HG02973 (cell line): Measurements from ENCODE around the gene PCNX3.

Source experiments
- ATAC-seq: cut with Tn5 transposase; IDR thresholded peaks from one replicate; pipeline ENCODE4 v1.9.1; 2021; ENCODE audit warnings: moderate library complexity; ENCODE audit not compliant: unreplicated experiment

PCNX3 gene

DNA sequence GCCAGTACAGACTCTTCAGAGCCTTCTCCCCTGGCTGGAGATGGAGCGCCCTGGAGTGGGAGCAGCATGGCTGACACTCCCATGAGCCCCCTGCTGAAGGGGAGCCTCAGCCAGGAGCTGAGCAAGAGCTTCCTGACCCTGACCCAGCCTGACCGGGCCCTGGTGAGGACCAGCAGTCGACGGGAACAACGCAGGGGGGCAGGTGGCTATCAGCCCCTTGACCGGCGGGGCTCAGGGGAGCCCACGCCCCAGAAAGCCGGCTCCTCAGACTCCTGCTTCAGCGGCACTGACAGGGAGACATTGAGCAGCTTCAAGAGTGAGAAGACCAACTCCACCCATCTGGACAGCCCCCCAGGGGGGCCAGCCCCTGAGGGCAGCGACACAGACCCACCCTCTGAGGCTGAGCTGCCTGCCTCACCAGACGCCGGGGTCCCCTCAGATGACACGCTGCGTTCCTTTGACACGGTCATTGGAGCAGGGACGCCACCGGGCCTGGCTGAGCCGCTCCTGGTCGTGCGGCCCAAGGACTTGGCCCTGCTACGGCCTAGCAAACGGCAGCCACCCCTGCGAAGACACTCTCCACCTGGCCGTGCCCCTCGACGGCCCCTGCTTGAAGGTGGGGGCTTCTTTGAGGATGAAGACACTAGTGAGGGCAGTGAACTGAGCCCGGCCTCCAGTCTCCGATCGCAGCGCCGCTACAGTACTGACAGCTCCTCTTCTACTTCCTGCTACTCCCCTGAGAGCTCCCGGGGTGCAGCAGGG is 2.6 kb downstream of the PCNX3 start:
- no peak for ATAC-seq

DNA sequence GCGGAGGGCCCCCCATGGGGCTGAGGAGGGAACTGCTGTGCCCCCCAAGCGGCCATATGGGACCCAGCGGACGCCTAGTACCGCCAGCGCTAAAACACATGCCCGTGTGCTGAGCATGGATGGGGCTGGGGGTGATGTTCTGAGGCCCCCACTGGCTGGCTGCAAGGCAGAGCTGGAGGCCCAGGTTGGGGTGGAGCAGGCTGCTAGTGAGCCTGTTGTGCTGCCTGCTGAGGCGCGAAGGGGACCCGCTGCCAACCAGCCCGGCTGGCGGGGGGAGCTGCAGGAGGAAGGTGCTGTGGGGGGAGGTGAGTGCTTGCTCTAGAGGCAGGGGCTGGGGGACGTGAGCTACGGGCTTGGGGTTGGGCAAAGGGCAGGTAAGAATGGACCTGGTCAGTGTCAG is 3.2 kb downstream of the PCNX3 start:
- ATAC-seq, result no peak

DNA sequence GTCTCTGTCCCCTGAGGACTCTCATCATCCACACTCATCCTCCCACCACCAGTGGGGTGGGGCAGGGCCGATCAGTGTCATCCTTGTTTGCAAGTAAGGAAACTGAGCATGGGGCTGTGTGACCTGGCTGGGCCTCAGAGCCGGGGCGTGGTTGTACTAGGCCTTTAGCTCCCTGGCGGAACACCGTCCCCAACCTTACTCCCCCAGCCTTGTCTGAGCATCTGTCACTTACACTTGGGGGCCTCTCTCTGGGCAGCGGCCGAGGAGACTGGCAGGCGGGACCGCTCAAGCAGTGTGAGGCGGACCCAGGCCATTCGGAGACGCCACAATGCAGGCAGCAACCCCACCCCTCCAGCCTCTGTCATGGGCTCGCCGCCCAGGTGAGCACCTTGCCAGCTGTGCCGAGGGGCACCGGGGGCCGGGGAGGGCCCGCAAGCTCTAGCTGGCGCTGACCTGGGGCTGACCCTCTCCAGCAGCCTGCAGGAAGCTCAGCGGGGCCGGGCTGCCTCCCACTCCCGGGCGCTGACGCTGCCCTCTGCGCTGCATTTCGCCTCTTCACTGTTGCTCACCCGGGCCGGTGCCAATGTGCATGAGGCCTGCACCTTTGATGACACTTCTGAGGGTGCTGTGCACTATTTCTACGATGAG is 3.8 kb downstream of the PCNX3 start:
- no peak for ATAC-seq

DNA sequence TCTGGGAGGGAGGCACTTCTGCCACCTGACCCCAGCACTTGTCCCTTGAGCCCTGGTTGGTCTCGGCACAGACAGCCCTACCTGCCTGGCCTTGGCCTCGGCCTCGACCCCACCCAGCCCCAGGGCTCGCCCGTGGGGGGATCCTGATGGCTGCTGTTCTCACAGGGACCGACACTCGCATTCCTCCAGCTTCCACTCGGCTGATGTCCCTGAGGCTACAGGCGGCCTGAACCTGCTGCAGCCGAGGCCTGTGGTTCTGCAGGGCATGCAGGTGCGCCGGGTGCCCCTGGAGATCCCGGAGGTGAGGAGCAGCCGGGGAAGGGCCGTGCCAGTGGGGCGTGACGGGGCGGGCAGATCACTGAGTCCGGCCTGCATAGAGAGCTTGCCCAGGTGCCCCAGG is 5.1 kb downstream of the PCNX3 start:
- ATAC-seq, result no peak

DNA sequence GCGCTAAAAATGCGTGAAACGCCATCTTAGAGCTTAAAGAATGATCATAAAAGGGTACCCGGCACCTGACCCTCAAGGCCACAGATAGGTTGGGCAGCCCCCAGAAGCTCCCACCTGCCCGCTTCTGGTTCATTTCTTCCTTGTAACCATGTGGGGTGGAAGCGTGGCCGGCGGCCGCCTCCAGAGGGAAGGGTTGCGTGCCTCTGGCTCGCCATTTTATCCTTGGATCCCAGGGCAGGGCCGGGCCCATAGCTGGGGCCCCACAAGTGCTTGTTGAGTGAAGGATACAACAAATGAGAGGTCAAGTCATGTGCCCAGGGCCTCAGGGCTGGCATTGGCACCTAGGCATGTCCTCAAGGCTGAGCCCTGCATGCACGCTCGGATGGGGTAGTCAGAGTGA is 5.9 kb downstream of the PCNX3 start:
- ATAC-seq, result no peak

DNA sequence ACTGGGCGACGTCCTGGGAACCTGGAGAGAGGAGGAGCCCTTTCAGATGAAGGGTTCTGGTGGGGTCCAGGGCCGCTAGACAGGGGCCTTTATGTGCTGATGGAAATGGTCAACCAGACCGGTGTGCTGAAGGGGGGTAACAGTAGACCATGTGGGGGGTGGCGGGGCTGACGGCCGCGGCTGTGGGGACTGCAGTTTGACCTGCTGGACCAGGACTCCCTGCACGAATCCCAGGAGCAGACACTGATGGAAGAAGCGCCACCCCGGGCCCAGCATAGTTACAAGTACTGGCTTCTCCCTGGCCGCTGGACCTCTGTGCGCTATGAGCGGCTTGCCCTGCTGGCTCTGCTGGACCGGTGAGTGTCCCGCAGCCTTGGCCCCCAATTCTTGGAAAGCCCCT is 6.4 kb downstream of the PCNX3 start:
- ATAC-seq, result no peak

DNA sequence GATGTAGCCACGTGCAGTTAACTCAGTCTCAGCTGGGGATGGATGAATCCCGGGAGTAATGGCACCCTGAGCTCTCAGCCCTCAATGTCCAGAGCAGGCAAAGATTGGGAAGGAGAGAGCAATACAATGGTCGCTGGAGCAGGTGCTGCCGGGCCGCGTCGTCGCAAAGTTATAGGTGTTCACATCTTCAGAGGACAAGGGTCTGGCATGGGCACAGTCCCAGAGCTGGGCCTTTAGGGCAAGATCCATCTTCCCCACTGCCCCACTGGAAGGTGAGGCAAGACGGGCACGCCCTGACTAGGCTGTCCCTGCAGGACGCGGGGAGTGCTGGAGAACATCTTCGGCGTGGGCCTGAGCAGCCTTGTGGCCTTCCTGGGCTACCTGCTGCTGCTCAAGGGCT is 7.6 kb downstream of the PCNX3 start:
- no peak for ATAC-seq

DNA sequence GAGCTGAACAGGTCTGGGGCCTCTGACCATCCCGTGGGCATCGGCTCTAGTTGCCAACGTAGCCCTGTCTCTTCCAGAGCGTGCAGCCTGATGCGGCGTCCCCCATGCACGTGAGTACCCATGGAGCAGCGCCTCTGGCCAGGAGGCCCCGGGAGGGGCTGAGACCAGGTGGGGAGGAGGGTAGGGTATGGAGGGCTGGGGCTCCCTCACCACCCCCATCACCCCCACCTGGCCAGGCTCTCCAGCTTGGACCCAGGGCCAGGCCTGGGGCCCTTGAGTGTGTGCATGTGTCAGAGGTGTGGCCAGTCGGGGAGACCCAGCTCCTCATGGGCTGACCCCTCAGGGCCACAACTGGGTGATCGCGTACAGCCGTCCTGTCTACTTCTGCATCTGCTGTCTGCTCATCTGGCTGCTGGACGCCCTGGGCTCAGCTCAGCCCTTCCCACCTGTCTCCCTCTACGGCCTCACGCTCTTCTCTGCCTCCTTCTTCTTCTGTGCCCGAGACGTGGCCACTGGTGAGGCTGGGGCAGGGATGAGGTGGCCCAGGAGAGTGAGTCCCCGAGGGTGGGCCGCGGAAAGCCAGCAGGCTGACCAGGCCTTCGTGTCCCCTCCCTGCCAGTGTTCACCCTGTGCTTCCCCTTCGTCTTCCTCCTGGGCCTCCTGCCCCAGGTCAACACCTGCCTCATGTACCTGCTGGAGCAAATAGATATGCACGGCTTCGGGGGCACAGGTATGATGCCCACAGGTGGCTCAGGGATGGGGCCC is 8.5 kb downstream of the PCNX3 start:
- ATAC-seq, result no peak

DNA sequence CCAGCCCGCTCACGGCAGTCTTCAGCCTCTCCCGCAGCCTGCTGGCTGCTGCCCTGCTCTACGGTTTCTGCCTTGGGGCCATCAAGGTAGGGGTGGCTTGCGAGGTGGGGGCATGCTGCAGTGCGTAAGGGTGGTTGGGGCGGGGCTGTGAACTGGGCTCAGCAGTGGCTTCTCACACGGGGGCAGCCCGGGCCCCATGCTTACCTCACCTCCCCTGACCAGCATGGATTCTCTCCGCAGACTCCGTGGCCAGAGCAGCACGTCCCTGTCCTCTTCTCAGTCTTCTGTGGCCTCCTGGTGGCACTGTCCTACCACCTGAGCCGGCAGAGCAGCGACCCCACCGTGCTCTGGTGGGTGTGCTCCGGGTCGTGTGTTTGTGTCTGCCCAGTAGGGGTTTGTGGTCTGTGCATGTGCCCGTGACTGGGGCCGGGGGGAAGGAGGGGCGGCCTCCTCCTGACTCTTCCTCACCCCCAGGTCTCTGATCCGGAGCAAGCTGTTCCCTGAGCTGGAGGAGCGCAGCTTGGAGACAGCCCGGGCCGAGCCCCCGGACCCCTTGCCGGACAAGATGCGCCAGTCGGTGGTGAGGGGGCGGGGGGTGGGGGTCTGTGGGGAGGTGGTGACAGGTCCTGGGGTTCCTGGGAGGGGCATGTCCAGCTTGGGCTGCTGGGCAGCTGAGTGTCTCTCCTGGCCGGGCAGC is 9.5 kb downstream of the PCNX3 start:
- ATAC-seq, result no peak

DNA sequence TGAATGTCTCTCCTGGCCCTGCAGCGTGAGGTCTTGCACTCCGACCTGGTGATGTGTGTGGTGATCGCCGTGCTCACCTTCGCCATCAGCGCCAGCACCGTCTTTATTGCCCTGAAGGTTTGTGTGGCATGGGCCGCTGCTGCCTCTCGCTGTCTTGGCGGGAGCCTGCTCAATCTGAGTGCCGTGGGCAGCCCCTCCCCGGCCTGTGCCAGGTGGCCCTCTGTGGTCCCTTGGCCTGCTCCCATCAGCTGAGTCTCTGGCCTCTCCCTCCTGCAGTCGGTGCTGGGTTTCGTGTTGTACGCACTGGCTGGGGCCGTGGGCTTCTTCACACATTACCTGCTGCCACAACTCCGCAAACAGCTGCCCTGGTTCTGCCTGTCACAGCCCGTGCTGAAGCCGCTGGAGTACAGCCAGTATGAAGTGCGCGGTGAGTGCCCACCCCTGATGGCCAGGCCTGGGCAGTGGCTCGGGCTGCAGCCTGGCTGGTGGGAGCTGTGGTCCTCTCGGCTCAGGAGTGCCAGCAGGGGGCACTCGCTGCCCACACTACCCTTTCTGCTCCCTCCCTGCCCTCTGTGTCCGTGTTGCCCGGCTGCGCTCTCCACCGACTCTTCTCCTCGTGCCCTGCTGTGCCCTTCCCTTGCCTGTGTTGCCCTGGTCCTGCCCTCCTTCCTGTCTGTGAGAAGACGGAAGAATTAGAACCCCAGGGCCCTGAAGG is 10.2 kb downstream of the PCNX3 start:
- ATAC-seq, result no peak

DNA sequence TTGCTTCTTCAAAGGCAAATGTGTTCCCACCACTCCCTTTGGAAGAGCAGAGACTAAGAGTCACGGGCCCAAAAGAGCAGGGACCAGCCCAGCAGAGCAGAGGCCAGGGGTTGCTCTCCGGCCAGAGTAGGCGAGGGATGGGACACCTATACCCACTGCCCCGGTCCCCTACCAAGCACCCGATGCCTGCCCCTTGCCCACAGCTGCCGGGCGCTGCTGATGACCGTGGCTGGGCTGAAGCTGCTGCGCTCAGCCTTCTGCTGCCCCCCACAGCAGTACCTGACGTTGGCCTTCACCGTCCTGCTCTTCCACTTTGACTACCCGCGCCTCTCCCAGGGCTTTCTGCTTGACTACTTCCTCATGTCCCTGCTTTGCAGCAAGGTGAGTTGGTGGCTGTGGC is 11.6 kb downstream of the PCNX3 start:
- ATAC-seq, result no peak

DNA sequence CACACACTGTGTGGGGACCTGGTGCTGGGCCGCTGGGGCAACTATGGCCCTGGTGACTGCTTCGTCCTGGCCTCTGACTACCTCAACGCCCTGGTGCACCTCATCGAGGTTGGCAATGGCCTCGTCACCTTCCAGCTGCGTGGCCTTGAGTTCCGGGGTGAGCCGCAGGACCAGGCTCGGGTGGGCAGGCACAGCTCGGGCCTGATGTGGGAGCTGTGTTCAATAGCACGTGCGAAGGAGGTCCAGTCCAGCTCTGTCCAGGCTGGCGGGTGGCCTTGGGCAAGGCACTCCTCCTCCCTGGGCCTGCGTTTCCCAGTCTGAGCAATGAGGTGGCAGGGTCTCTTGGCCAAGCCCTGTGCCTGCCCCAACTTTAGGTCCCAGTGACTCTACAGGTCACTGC is 14.0 kb downstream of the PCNX3 start:
- no peak for ATAC-seq

DNA sequence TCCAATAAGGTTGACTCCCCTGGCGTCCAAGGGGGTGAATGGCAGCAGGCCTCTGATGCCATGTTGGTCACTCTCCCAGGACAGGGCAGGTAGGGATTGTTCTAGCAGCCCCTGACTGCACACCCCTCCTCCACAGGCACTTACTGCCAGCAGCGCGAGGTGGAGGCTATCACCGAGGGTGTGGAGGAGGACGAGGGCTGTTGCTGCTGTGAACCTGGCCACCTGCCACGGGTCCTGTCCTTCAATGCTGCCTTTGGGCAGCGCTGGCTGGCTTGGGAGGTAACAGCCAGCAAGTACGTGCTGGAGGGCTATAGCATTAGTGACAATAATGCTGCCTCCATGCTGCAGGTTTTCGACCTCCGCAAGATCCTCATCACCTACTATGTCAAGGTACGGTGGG is 14.6 kb downstream of the PCNX3 start:
- no peak for ATAC-seq

DNA sequence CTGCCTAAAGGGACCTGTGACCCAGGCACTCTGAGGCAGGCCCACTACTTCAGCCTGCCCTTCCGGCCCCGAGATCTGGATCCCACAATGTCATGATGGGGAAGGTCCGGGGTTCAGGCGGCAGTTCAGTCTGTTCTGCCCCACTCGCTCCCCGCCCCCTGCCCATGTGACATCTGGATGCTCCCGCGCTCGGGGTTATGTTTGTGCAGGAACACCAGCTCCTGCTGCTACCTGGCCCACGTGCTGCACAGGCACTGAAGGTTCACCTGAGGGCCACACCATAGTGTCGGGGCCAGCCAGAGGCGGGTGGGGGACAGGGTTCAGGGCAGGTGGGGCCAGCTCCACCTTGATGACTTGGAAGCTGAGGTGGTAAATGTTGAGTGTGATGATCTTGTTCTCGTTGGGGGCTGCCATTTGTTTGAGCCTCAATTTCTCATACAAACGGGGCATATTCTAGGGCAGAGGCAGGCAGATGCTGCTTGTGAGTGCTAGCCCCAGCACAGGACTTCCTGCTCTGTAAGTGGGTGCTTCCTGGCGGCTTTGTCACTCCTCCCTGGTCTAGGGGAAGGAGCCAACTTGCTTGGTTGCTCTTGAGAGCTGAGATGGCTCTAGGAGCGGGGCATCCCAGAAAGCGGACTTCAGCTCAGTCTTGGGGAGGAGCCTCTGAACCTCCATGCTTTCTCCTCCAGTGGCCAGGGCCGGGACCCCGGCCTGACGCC is 18.0 kb downstream of the PCNX3 start:
- ATAC-seq, result no peak

DNA sequence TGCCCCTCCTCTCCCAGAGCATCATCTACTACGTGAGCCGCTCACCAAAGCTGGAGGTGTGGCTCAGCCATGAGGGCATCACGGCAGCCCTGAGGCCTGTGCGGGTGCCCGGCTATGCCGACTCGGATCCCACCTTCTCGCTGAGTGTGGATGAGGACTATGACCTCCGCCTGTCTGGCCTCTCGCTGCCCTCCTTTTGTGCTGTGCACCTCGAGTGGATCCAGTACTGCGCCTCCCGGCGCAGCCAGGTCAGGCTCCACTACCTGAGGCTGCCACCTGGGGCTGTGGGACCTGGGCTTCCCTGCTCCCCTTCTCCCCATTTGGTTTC is 18.5 kb downstream of the PCNX3 start:
- no peak for ATAC-seq

DNA sequence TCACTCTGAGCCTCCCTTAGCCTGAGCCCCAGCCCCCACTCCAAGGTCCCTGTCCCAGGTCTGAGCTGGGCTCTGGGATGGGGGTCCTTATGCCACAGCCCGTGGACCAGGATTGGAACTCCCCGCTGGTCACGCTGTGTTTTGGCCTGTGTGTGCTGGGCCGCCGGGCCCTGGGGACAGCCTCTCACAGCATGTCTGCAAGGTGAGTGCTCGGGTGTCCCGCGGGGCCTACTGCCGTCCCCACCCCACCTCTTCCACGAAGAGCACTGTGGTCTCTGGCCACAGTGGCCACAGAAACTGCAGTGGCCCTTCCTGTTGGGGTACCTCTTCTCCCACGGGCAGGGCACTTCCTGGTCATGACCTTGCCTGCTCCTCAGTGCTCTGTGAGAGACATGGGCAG is 18.9 kb downstream of the PCNX3 start:
- no peak for ATAC-seq

DNA sequence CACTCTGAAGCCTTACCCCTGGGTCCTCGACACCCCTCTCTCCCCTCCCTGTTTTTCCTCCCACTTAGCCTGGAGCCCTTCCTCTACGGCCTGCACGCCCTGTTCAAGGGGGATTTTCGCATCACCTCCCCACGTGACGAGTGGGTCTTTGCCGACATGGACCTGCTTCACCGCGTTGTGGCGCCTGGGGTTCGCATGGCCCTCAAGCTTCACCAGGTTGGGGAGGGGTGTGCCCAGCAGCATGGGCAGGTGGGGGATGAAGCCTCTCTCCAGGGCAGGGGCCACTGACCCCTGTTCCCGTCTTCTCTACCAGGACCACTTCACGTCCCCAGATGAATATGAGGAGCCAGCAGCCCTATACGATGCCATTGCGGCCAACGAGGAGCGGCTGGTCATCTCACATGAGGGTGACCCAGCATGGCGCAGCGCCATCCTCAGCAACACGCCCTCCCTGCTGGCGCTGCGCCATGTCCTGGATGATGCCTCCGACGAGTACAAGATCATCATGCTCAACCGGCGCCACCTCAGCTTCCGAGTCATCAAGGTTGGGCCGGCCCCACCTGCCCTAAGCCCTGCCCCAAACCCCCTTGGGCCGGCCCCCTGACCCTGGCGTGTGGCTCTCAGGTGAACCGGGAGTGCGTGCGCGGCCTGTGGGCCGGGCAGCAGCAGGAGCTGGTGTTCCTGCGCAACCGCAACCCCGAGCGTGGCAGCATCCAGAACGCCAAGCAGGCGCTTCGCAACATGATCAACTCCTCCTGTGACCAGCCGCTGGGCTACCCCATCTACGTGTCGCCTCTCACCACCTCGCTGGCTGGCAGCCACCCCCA is 19.5 kb downstream of the PCNX3 start:
- no peak for ATAC-seq

DNA sequence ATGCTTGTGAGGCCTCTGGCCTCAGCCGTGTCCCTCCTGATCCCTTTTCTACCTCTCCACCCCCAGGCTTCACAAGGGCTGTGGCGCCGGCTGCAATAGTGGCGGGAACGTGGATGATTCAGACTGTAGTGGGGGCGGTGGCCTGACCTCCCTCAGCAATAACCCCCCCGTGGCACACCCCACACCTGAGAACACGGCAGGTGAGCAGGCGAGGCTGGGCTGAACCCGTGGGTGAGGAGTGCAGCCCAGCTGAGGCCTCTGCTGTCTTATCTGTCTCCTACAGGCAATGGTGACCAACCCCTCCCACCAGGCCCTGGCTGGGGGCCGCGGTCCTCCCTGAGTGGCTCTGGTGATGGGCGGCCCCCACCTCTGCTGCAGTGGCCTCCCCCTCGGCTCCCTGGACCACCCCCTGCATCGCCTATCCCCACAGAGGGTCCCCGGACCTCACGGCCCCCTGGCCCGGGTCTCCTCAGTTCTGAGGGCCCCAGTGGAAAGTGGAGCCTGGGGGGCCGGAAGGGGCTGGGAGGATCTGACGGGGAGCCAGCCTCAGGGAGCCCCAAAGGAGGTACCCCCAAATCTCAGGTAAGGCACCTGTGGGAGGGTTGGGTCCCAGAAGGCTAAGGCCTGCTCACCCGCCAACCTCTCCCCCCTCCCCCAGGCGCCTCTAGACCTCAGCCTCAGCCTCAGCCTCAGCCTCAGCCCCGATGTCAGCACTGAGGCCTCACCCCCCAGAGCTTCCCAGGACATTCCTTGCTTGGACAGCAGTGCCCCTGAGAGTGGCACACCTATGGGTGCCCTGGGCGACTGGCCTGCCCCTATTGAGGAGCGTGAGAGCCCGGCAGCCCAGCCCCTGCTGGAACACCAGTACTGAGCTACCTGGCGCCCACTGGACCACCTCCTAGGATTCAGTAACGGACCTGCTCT is 20.8 kb downstream of the PCNX3 start:
- no peak for ATAC-seq
